HG03064 (cell line): ENCODE measurements around the gene COQ9.
A peak's percentile ranks its signal among the peaks of the same experiment; 100 is the strongest.
"Not testable (repeated sequence)": the region's sequence is repeated elsewhere in the genome, so short reads cannot be mapped to it uniquely, and the experiment has no call there.

Source experiments
- ATAC-seq: cut with Tn5 transposase; IDR thresholded peaks from one replicate; pipeline ENCODE4 v1.9.1; 2021; ENCODE audit warnings: low read depth; ENCODE audit not compliant: unreplicated experiment

Gene COQ9

DNA sequence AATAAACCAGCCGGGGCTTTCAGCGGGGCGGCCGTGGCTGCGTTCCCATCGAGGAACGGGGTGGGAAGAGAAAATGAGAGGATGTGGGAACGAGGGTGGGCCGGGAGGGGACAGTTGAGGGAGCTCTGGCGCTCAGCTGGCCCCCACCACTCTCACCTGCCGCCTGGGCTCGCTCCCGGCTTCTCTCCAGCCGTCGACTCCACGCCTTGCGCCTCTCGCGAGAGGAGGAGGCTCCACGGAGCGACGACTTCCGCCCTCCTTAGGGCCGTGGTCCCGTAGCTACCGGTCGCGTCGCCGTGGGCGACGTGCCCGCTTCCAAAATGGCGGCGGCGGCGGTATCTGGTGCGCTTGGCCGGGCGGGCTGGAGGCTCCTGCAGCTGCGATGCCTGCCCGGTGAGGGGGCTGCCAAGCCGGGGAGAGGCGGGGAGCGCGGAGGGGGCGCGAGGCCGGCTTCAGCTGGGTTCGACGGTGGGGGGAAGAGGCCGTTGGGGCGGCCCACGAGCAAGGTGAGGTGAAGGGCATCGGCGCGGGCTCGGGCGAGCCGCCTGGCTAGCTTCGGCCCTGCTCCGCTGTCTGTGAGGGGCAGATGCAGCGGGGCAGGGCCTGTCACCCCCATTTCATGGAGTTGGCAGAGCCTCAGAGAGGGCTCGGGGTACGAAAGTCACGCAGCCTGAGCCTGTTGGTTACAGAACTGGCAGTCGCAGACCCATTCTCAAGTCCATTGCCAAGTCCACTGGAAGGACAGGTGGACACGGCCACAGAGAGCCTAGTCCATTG, at the start of gene COQ9, which contains the start of gene CIAPIN1:
COQ9 (plus strand) TSS at position 294 of the 777 bp plus-strand sequence; CDS start at position 321, 27 bp downstream.
CIAPIN1 (minus strand) TSS at position 200 of the 777 bp plus-strand sequence. CDS start 6,457 bp downstream, outside the sequence.
- ATAC-seq = peak; percentile 96

- ATAC-seq = not testable (repeated sequence)
Observed at GRCh38 chr16:57397493-57397892, 49.8 kb upstream of the COQ9 start.

GRCh38 chr16:57401943-57402640, 45.2 kb upstream of the COQ9 start:
- no peak for ATAC-seq

DNA sequence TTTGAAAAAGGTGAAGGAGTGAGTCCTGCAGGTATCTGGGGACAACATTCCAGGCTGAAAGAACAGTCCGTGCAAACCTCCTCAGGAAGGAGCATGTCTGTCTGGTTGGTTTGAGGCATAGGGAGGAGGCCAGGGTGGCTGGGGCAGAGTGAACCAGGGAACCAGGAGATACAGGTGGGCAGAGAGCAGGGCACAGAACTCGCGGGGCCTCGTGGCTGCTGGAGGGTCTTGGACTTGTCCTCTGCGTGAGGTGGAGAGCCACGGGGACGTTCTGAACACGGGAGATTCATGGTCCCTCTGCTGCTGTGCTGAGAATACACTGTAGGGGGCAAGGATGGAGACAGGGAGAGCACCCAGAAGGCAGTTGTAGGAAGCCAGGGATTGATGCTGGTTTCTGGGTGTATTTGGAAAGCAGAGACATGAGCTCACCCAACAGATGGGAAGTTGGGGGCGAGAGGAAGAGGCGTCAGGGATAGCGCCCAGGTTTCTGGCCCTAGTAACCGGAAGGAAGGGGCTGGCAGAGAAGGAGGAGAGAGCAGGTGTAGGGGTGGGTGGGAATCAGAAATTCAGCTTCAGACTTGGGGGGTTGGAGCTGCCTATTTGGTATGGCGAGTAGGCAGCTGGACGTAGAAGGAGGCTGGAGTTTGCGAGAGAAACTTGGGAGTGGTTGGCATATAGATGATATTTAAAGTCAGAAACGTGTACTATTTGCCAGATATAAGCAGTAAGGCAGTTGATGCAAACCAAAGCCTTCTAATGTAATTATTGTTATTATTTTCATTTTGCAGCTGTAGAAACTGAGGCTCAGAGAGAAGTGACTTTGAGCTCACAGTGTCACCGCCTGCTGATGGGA, 43.1 kb upstream of the COQ9 start, which contains the start of gene CCL17:
CCL17 (plus strand) TSS at position 803 of the 853 bp plus-strand sequence. CDS start 9,166 bp downstream, outside the sequence.
- no peak for ATAC-seq

DNA sequence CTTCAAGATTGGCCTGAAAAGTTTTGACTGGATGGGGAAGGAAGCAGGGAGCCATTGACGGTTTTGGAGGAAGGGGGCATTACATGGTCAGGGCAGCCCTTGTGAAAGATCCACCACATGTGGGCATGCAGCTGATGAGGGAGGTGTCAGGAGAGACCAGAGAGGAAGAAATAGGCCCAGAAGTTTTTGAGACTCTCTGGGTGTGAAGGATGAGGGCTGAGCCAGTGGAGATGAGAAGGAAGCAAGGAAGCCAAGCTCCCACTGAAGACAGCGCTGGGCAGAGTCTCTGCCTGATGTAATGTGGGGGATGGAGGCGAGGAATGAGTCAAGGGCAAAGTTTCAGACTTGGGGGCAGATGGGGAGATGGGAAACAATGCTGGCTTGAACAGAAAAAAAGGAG, 42.2 kb upstream of the COQ9 start:
- ATAC-seq = no peak

GRCh38 chr16:57406881-57407280, 40.4 kb upstream of the COQ9 start:
- ATAC-seq = no peak

- no peak for ATAC-seq
Observed at GRCh38 chr16:57407521-57408353, 39.5 kb upstream of the COQ9 start.

- no peak for ATAC-seq
Observed at GRCh38 chr16:57409065-57409464, 38.2 kb upstream of the COQ9 start.

GRCh38 chr16:57409870-57410587, 37.2 kb upstream of the COQ9 start:
- no peak for ATAC-seq

DNA sequence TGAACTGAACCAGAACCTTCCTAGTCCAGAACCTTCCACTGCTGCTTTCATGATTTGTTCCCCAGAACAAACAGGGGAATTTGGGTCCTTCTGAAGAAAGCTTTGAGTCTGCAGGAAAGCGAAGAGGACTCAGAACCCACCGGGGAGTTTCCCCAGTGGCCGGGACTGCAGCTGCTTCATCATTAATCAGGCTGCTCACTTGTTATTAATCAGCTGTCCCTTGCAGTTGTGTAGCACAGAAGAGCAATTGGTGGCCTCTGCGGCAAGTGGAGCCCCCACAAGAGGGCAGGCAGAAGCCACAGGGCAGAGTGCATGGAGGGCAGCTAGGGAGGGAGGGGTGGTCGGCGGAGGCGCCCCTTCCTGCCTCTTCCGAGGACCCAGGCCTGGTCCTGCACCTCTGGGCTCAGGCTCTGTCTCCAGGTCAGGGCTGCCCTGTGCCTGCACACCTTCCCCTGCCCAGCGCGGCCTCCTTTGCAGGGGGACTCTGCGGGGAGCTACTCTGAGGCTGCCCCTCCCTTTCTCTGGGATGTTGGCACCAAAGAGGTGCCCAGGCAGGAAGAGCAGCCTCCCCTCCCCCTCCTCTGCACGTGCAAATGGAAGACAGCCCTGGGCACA, 35.8 kb upstream of the COQ9 start:
- ATAC-seq = no peak

DNA sequence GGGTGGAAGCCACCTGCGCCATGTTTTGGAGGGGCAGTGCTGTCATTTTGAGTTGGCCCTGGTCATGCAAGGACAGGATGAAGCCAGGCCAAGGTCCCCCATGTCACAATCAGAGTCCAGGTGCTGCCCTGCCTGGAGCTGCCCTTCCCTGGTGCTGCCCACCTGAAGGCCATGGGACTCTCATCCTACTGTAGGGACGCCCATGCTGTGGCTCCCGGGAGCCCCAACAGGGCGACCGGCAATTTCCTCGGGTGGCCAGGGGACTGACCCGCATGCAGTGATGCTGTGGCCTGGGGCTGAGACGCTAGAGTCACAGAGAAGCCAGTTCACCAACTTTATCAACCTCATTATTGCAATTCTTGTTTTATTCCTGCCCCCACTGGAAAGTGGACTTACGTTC, 34.7 kb upstream of the COQ9 start:
- no peak for ATAC-seq

DNA sequence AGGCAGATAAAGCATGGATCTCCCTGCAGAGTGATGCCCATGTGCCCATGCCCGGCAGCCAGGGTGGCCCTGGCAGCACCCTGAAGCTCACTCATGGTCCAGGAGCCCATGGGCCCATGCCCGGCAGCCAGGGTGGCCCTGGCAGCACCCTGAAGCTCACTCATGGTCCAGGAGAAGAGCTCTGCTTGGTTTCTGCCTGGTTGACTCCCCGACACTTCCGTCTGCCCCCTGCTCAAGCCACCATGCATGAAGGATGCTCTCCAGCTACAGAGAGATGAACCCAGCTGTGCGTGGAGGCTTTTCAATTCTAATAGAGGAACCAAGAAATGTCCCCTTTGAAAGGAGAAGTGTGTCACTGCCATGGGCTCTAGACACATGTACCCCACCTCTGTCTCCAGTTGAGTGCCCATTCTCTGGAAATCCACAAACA, 34.0 kb upstream of the COQ9 start:
- peak; percentile 66 for ATAC-seq

DNA sequence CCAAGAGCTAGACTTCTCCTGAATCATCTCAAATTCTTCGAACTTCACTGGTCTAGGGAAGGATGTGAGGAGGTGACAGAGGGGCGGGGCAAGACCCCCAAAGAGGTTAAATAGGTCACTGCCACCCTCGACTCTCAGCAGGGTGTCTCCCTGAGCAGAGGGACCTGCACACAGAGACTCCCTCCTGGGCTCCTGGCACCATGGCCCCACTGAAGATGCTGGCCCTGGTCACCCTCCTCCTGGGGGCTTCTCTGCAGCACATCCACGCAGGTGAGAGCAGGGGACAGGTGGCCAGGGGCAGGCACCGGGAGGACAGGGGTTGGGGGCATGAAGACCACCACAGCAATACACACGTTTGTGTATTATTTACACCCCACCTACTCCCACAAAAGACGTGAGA, 33.5 kb upstream of the COQ9 start:
- no peak for ATAC-seq

GRCh38 chr16:57416084-57416483, 31.2 kb upstream of the COQ9 start:
- ATAC-seq = no peak

GRCh38 chr16:57419506-57419905, 27.8 kb upstream of the COQ9 start:
- ATAC-seq = no peak

DNA sequence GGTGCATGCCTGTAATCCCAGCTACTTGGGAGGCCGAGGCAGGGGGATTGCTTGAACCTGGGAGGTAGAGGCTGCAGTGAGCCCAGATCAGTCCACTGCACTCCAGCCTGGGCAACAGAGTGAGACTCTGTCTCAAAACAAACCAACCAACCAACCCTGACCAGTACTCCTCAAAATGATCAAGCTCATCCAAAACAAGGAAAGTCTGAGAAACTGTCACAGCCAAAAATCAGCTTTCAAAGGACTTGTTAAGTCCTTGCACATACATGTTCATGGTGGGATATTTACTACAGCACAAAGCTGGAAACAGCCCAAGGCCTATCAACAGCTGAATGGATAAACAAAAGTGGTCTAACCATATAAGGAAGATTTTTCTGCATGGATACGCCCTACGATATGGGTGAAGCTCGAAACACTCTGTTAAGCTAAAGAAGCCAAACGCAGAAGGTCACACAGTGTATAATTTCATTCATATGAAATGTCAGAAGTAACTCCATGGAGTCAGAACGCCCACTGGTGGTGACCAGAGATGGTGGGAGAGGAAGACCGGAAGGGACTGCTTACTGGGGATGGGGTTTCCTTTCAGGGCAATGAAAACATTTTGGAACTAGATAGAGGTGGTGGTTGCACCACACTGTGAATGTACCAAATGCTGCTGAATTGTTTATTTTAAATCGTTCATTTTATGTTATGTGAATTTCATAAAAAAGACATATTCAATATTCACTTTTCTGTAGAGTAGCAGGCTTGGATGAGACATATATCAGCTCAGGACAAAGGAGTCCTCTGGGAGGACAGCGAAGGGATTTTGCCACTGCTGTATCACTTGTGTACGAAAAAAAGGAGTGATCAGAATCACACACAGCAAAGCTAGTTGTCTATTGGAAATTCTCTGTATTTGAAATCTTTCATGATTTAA, 25.0 kb upstream of the COQ9 start:
- no peak for ATAC-seq

- no peak for ATAC-seq
Observed at GRCh38 chr16:57423152-57423551, 24.1 kb upstream of the COQ9 start.

GRCh38 chr16:57424583-57424982, 22.7 kb upstream of the COQ9 start:
- no peak for ATAC-seq
